Loucy (cell line): Measurements from ENCODE around the gene MYBPC2.

Source experiments
- EZH2phosphoT487 ChIP-seq: fragments of 200-600 bp; IDR thresholded peaks from 2 replicates; pipeline ENCODE4 v1.6.1; 2018; ENCODE audit warnings: antibody characterized with exemption, mild to moderate bottlenecking, moderate library complexity, borderline replicate concordance
- TF ChIP-seq, protein P1 (sequence below): fragments of 200-600 bp; sonication (generic); conservative IDR thresholded peaks from 2 replicates; pipeline ENCODE4 v1.5.1; 2014; ENCODE audit warnings: mild to moderate bottlenecking, antibody characterized with exemption, low read length

DNA sequence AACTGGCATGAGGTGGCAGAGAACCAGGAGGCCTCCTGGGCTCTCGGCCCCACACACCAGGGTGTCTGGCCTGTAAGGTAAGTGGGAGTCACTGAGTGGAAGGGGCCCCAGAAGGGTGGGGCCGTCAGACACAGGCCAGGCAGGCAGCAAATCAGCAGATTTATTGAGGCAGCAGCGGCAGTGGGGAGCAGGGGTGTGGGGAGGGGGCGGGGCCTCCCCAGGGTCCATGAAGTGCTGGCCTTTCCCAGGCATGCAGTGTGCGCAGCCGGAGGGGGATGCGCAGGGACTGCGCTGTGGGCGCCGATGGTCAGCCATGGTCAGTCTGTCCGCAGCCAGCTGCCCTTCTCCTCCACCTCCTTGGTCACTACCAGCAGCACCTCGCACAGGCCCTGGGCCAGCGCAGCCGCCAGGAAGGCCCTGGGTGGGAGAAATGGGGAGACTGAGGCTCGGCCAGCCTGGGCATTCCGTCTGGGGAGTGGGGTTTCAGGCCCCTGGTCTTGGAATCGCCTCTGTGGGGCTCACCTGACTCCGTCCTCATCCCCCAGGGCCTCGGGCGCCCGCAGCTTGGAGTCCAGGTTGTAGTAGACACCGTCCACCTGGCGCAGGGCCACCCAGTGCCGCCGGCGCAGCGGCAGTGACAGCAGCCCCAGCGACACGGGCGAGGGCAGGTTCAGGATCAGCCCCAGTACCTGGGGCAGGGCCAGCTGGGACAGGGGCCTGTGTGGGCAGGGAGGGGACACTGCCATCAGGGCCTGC, 73.3 kb downstream of the MYBPC2 start:
- no peak for TF ChIP-seq EZH2phosphoT487
- TF ChIP-seq, protein P1, sequence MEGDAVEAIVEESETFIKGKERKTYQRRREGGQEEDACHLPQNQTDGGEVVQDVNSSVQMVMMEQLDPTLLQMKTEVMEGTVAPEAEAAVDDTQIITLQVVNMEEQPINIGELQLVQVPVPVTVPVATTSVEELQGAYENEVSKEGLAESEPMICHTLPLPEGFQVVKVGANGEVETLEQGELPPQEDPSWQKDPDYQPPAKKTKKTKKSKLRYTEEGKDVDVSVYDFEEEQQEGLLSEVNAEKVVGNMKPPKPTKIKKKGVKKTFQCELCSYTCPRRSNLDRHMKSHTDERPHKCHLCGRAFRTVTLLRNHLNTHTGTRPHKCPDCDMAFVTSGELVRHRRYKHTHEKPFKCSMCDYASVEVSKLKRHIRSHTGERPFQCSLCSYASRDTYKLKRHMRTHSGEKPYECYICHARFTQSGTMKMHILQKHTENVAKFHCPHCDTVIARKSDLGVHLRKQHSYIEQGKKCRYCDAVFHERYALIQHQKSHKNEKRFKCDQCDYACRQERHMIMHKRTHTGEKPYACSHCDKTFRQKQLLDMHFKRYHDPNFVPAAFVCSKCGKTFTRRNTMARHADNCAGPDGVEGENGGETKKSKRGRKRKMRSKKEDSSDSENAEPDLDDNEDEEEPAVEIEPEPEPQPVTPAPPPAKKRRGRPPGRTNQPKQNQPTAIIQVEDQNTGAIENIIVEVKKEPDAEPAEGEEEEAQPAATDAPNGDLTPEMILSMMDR: no peak
